HPDE6-E6E7 (cell line): ENCODE data around the gene XIRP1.

ENCODE experiments used
- DNase-seq: peaks from one replicate; pipeline ENCODE4 v3.0.0; 2011; ENCODE audit warnings: missing footprints; ENCODE audit errors: extremely low spot score

Gene XIRP1

GRCh38 chr3:39210078-39210477 lies 17.7 kb upstream of the XIRP1 start:
- no peak for DNase-seq

DNA sequence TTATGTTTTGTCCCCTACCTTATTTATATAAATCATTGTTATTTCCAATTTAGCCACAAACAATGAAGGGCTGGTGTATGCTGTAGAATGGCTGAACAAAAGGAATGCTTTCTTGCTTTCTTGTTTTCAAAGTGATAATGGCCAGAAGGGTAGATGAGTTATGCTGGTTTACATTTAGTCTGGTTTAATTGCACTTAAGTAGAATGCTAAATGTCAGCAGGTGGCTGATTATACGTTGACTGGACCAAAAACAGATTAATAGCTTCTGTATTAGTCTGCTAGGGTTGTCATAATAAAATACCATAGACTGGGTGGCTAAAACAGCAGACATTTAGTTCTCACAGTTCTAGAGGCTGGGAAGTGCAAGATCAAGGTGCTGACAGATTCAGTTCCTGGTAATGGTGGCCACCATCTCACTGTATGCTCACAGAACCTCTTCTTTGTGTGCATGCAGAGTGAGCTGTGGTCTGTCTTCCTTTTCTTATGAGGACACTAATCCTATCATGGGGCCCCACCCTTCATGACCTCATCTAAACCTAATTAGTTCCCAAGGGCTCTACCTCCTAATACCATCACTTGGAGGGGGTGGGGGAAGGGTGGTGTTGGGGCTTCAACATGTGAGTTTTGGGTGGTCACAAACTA lies 17.1 kb upstream of the XIRP1 start:
- no peak for DNase-seq

GRCh38 chr3:39208463-39209055 lies 16.2 kb upstream of the XIRP1 start:
- DNase-seq = peak; percentile 13

- no peak for DNase-seq
Measured at GRCh38 chr3:39207361-39208186, 15.2 kb upstream of the XIRP1 start.

DNA sequence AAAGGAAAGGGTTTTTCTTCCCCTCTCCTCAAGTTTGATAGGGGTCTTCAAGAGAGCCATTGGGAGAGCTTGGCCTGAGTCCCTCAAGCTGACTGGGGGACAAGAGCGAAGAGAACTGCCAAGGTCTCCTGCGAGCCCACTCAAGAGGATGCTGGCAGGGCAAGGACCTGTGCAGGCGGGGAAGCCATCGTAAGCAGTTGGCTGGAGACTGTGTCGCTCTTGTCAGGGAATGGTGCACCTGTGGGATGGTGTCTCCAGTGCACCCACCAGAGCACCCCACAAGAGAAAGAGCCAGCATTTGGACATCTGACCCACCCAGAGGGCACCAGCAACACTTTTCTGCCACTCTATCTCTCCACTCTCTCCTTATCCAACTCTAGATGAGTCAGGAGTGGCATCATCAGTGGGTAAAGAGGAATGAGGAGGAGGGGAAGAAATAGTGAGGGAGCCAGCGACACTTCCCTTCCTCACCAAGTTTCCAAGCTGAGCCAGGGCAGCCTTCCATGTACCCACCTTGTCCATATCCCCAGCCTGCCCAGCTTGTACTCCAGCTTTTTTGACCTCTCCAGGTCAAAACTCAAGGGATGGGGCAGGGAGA lies 13.6 kb upstream of the XIRP1 start:
- no peak for DNase-seq

- DNase-seq = no peak
Measured at GRCh38 chr3:39205131-39205530, 12.7 kb upstream of the XIRP1 start.

DNA sequence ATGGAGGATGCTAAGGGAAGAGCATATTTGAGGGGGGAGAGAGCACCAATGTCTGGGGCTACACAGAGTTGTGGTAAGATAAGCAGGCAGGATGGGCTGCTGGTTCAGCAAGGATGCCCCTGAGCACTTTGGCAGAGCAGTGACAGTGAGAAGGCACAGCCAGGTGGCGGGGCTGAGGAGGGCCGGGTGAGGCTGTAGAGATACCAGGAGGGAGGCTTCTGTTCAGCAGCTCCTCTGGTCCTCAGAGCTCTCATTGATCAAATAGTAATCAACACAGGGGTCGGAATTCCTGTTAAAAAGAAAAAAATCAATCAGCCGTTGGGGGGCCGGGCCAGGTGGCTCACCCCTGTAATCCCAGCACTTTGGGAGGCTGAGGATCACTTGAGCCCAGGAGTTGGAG lies 11.5 kb upstream of the XIRP1 start:
- no peak for DNase-seq

GRCh38 chr3:39203402-39203801 lies 11.0 kb upstream of the XIRP1 start:
- DNase-seq = no peak

DNA sequence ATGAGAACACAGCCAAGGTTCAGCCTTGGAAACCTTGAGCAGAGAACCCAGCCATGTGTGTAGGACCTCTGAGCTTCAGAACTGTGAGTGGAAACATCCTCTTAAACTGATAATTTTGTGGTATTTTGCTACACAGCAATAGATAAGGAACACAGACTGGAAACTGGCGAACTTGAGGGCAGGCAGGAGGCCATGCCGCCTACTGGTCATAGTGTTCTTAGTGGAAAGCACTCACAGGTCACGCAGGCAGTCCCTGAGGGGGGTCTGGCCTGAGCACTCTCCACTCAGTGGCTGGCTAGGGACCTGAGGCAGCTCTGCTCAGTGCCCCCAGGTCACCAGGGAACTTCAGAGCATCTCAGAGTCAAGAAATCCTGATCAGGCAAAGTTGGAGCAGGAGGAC lies 9.7 kb upstream of the XIRP1 start:
- DNase-seq = no peak

DNA sequence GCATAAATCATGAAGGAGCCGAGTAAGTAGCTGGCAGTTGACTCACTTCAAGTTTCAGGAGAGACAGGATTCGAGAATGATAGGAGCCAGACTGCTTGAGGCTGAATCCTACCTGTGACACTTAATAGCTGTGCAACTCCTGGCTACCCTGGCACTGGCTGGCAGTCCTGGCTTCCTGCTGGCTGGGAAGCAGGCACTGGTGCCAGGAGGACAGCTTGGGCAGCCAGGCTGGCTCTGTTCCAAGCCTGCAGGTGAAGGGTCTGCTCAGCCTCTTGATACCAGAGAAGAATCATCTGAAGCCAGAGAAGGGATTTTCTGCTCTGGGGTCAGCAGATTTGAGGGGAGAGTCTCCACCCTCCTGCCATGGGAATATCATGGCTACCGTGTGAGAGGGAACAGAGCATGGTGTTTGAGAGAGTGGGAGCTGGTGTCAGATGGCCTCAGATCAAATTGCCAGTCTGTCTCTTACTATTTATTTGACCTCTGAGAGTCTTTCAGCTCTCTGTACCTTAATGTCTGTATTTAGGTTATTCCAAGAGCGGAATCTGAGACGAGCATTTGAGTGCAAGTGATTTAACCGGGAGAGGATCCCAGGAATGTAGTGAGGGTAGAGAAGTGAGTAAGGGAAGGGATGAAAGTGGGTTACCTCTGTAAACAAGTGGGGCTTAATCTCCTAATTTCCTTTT lies 4.4 kb upstream of the XIRP1 start:
- DNase-seq = no peak

DNA sequence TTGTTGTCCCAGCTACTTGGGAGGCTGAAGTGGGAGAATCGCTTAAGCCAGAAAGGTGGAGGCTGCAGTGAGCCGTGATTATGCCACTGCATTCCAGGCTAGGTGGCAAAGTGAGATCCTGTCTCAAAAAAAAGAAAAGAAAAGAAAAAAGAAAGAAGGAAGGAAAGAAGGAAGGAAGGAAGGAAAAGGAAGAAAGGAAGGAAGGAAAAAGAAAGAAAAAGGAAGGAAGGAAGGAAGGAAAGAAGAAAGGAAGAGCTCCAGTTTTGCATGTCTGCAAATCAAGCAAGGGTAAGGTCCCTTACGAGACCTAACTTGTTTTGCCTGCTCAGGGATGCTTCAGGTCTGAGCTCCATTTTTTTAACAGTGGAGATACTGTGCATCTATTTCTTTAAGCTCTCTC lies 3.6 kb upstream of the XIRP1 start:
- DNase-seq = no peak

GRCh38 chr3:39193391-39193790 lies 996 bp upstream of the XIRP1 start:
- no peak for DNase-seq

DNA sequence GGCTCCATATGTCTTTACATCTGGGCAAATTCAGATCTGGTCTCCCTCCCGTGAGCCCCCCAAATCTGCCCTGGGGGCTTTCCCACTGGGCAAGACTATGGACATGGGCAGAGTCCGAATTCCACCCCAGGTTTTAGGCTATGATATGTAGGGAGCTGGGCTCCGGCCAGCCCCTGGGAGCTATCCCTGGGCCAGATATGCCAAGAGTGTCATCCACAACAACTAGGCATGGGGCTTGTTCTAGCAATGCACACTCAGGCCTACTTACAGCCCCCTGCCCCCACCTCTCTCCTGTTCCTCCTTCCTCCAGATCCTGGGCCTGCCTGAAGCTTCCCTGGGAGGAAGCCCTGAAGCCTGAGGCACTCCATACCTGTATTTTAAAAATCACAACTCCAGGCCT lies 622 bp downstream of the XIRP1 start:
- no peak for DNase-seq

DNA sequence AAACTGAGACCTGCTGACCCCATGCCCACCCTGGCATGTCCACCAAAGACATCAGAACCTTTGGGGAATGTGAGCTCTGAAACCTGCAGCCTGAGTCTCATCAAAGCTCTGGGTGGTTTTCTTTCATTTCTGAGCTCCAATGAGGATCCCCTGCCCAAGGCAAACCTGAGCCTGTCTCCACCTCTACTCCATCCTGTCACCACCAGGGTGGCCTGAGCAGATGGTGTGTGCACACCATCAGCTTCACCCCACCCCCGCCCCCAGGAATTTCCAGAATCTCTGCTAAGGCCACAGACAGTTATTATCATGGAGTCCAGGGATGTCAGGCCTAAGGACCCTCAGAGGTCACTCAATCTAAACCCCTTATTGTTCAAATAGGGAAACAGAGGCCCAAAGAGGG lies 1.3 kb downstream of the XIRP1 start:
- DNase-seq = no peak

- no peak for DNase-seq
Measured at GRCh38 chr3:39190281-39191025, 1.9 kb downstream of the XIRP1 start.

- peak; percentile 27 for DNase-seq
Measured at GRCh38 chr3:39189959-39190269, 2.5 kb downstream of the XIRP1 start.

DNA sequence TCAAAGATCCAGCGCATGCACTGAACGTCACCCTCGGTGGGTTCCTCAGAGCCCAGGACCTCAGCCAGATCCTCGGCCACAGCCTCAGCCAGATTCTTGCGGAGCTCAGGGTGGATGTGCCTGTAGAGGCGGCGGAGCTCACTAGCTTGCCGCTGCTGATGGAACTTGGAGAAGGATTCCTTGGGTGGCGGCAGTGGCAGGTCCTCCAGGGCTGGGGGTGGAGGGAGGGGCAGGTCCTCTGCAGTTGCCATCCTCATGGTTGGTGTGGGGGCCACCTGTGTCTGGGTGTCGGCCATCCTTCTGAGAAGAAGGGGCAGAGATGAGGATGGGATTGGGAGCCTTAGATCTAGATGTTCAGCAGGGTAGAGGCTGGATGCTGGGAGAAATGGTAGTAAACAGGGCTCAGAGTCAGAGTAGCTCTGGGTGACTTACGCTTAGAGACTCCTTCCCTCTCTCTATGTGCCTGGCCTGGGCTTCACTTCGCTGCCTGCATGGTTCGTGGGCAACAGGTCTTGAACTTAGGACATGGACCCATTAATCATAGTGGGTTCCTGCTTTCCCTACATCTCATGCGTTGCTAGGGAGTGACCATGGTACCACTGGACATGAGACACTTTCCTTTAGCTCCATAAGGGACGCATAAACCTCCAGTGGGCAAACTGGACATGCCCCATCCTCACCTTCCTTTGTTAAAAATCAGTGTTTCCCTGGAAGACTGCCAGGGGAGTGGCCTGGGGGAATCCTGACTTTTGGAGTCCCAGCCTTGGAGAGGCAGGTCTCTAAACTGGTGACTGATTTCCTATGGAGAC lies 3.0 kb downstream of the XIRP1 start:
- no peak for DNase-seq

- no peak for DNase-seq
Measured at GRCh38 chr3:39188271-39189149, 3.9 kb downstream of the XIRP1 start.

DNA sequence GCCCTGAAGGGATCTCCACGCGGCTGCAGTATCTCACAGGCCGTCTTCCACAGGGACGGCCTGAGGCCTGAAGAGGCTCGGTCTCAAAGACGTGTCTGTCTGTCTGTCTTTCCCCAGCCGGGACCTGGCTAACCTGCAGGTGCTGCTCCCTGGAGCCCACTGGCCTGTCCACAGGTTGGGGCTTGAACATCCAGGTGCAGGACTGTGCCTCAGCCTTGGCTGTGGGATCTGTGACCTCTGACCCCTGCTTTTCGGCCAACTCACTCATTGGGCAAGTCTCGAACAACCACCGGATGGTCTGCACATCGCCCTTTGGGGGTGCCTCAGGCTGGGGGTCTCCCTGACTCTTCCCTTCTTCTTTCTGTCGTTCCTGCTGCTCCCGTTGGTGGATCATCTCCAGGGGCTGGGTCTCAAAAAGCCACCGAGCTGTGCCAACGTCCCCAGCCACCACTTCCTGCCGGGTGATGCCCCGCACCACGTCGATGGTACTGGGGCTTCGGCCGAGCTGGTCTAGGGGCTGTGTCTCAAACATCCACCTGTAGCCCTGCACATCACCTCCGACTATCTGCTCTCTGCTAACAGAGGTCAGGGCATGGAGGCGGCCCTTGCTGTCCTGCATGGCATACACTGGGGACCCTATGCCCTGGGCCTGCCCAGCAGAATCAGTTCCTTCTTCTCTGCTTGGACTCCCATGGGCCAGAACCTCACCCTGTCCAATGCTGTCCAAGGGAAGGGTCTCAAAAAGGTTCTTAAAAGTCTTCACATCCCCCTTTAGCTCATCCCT lies 4.8 kb downstream of the XIRP1 start:
- no peak for DNase-seq
